ENCODE data around the gene NPIPB13.
"Not testable (repeated sequence)": the region's sequence is repeated elsewhere in the genome, so short reads cannot be mapped to it uniquely, and the experiment has no call there.

NPIPB13 gene

DNA sequence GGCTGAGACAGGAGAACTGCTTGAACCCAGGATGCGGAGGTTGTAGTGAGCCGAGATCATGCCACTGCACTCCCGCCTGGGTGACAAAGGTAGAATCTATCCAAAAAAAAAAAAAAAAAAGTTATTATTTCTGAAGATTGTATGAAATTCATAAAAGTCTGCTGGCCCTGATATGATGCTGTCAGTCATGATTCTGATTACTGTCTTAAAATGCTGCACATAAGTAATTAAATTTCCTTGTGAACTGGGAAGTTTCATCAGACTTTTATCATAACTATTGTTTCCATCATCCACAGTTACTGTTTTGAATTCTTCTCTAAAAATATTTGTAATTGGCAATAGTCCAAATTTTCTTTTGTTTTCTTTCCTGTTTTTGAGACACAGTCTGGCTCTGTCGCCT, at the start of gene NPIPB13:
NPIPB13 (minus strand) TSS at position 101 of the 400 bp plus-strand sequence. CDS start 2,906 bp downstream, outside the sequence.
- DNase-seq = not testable (repeated sequence)

DNA sequence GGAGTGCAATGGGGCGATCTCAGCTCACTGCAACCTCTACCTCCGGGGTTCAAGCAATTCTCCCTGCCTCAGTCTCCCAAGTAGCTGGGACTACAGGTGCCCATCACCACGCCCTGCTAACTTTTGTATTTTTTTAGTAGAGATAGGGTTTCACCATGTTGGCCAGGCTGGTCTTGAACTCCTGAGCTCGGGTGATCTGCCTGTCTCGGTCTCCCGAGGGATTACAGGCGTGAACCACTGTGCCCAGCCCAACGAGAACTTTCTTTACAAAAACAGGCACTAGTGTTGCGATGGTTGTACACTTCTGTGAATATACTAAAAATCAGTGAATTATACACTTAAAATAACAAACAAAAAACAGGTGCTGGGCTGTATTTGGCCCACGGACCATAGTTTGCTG, 34.1 kb upstream of the NPIPB13 start:
- not testable (repeated sequence) for DNase-seq

DNA sequence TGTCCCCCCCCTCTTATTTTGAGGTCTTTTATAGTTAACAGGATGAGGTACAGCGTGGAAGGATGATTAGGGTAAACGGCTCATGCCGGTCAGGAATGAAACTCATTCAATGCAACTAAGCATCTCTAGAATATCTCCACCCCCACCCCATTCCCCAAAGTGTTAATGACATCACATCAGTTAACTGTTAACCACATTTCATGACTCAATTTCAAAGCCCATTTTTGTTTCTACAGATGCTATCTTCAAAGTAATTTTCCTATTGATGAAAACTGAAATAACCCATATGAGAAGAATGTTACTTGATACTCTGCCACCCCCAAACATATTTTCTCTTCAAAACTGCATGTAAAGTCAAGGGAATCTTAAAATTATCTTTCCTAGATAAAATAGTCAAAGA, 30.2 kb upstream of the NPIPB13 start:
- not testable (repeated sequence) for DNase-seq

DNA sequence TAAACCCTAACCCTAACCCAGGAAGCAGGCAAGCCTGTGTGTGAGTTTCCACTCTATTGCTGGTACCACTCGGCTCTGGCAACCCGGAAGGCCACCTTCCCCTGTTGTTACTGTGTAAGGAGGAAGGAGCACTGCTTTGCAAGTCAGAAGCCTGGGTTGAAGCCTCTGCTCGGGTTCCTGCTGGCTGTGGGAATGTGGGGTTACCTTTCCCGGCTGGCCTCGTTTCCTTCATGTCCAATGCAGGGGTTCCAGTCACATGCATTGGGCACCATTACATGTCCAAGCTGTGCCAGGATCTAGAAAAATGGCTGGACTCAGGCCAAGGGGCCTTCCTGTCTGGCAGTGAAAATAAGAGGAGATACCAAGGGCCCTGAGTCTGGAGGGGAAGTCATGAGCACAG, 31.2 kb downstream of the NPIPB13 start:
- not testable (repeated sequence) for DNase-seq

DNA sequence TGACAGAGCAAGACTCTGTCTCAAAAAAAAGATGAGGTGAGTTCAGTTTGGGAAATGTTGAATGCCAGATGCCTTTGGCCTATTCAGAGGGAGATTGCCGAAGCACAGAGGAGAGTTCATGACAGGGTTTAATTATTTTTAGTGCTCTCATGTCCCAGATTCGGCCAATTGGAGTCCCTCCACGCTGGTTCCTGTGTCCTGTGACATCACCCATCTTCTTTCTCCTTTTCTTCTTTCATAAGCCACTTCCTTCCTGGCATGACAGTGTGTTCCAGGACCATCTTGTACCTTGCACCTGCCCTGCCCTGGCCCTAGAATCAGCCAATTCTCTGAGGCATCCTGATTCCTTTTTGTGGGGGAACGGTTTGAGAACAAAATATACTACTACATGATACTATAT, 36.9 kb downstream of the NPIPB13 start:
- not testable (repeated sequence) for DNase-seq

DNA sequence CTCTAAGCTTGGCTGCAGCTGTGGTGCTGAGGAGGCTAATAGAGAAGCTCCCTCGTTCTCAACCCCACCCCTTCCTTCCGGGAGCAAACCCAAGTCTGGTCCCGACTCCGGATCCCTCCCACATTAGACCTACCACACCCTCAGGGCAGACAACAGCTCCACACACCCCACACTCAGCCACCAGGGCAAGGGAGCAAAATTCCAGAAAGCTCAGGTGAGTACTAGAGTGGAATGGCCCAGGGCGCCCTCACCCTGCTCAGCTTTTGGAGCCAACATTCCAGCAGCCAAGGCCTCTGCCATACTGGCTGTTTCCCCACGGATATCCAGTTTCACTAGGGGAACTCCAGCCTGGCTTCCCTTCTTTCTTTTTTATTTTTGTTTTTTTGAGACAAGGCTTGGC, 39.2 kb downstream of the NPIPB13 start:
- not testable (repeated sequence) for DNase-seq

DNA sequence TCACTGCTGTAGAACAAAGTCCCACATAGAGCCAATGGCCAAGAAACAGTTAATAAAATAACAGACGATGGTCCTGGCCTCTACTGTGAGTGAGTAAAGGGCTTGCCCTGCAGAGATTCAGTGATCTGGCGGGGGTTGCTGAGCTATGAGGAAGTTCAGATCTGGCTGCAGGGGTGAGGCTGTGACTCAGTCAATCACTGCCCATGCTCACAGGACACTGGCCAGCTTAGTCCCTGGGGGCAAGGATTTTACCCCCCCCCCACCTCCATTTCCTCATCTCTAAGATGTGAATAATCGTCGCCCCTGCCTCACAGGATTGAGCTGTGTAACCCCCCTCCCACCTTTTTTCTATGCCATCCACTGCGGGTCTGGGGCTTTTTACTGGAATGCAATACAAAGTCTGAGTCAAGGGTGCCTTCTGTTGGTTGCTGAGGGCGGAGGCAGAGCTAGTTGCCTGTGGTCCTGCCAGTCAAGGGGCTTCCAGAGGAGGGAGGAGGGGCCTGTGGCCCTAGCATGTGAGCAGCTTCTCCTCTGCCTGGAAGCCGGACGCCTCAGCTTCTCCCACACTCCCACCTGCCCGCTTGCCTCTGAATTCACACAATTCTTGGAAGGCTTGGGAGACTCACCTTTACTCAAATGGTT, 41.1 kb downstream of the NPIPB13 start:
- not testable (repeated sequence) for DNase-seq

DNA sequence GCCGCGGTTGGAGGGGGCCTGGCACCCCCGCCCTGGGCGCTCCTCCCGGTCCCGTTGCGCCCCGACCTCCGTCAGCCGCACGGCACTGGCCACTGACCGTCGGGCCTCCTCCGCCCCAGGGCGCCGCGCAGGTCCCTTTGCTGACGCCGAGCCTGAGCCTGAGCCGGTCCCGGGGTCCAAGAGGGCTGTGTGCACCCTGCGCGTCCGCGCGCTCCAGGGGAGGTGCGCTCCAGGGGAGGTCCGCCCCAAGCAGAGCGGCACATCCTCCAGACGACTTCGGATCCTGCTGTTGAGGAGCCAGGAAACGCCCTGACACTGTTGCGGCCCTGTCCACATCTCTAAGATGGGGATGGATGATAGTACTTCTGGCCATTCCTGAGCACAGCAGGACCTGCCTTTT, 42.0 kb downstream of the NPIPB13 start:
- DNase-seq = not testable (repeated sequence)

DNA sequence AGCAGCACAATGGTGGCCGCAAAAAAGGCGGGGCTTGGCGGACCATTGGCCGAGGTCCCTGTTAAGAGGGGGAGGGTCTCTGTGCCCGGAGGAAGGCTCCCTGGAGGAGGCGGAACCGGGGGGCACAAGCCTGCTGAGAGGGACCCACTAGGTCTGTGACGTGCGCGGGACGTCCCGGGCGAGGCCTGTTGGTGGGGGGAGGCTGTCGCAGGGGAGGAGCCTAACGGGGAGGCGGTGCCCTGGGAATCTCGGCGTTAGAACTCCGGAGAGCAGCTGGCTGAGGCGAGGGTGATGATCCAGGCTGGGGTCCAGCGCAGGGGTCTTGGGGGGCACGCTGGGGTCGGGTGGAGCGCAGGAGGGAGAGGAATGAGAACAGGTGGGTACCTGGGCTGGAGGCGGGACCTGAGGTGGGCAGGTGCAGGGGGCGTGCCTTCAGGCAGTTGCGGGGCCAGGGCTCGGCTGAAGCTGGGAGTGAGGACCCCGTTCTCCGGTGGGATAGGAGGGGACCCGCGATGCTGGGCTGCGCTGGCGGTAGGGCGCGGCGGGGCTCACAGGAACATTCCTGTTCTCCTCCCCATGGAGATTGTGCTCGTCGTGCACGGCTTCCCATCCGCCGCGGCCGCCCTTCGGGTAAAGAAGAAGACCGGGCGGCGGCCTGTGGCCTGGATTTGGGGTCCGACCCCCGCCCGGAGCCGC, 42.6 kb downstream of the NPIPB13 start:
- DNase-seq = not testable (repeated sequence)

DNA sequence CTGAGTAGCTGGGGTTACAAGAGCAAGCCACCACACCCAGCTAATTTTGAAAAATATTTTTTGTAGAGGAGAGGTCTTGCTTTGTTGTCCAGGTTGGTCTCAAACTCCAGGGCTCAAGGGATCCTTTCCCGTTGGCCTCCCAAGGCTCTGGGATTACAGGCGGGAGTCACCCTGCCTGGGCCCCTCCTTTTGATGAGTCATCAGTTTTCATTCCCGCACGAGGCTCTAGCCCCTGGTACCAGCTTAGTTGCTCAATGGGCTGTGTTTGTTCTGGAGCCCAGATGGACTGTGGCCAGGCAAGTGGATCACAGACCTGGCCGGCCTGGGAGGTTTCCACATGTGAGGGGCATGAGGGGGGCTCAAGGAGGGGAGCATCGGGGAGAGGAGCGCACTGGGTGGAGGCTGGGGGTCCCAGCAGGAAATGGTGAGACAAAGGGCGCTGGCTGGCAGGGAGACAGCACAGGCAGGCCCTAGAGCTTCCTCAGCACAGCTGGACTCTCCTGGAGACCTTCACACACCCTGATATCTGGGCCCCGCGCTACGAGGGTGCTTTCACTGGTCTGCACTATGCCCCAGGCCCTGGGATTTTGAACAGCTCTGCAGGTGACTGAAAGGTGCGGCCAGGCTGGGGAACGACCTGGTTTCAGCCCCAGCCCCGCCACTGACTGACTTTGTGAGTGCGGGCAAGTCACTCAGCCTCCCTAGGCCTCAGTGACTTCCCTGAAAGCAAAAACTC, 48.5 kb downstream of the NPIPB13 start:
- not testable (repeated sequence) for DNase-seq

DNA sequence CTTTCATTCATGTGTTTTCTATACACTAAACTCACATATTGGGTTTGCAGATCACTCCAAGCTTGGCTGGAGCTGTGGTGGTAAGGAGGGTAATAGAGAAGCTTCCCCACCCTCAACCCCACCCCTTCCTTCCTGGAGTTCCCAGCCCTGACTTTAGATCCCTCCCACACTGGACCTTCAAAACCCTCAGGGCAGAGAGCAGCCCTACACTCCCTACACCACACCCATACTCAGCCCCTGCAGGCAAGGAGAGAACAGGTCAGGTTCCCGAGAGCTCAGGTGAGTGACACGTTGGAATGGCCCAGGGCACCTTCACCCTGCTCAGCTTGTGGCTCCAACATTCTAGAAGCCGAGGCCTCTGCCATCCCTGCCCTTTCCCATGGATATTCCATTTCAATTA, 49.2 kb downstream of the NPIPB13 start, which contains the start of gene SULT1A3:
SULT1A3 (plus strand) TSS at position 207 of the 400 bp plus-strand sequence. CDS start 1,474 bp downstream, outside the sequence.
- not testable (repeated sequence) for DNase-seq
